GM12878 (cell line): Measurements from ENCODE around the gene CLDN15. TPM values are rescaled to one million over a fixed set of nuclear protein-coding genes. Genes with fewer than 3 reads are reported as not detected.

Experiments
- ATAC-seq: fragments of 200-7000 bp; cut with Tn5 transposase; 3 replicates; pipeline ENCODE4 v1.9.1; 2020; ENCODE audit warnings: mild to moderate bottlenecking, moderate library complexity
- BruUV-seq: library from RNA; stranded (reverse); fragments of 400-500 nt; replicated peaks from 2 replicates; lab custom pipeline; 2021; lab: Mats Ljungman, UMichigan
- CTCF ChIA-PET: fragments of 300-600 bp; sonication (Branson Sonifier 250); formaldehyde crosslinking; extraction: SDS; loops from one replicate; lab custom pipeline; 2021; ENCODE audit warnings: inconsistent platforms; lab: Yijun Ruan, JAX
- POLR2A ChIA-PET: fragments of 350-600 bp; formaldehyde crosslinking; extraction: SDS; loops from one replicate; lab custom pipeline; 2021; ENCODE audit warnings: inconsistent platforms; lab: Charles Lee
- RAD21 ChIA-PET: fragments of 300-600 bp; sonication (Branson Sonifier 250); formaldehyde crosslinking; loops from one replicate; lab custom pipeline; 2023; ENCODE audit warnings: antibody characterized with exemption; ENCODE audit not compliant: unreplicated experiment; lab: Charles Lee
- SMC1A ChIA-PET: fragments of 300-600 bp; sonication (Branson Sonifier 250); formaldehyde crosslinking; loops from one replicate; lab custom pipeline; 2023; ENCODE audit not compliant: unreplicated experiment, uncharacterized antibody; lab: Charles Lee
- DNase-seq: peaks from one replicate; pipeline ENCODE4 v3.0.0-alpha.2; 2011; ENCODE audit warnings: low read depth, low spot score
- FAIRE-seq: peaks from 3 replicates; lab custom pipeline; 2011; peaks lifted over from hg19 to GRCh38; lab: Jason Lieb, UNC
- H2AFZ ChIP-seq: 2 replicates; pipeline ENCODE4 v1.6.0; 2011; ENCODE audit warnings: low read depth, low read length, control low read depth; ENCODE audit not compliant: control insufficient read depth
- H3K27ac ChIP-seq: 2 replicates; pipeline ENCODE4 v1.5.1; 2011; ENCODE audit warnings: control low read depth; ENCODE audit not compliant: control insufficient read depth, insufficient read depth
- H3K27me3 ChIP-seq, 2 experiments: replicated peaks in 1 of 2; 2 replicates each; pipeline versions ENCODE4 v1.6.0 to v1.6.1; 2011; ENCODE audit warnings: low read length in 1 of 2; ENCODE audit not compliant: control insufficient read depth in 2 of 2, insufficient read depth in 2 of 2
- H3K36me3 ChIP-seq, 2 experiments: 2 replicates each; pipeline ENCODE4 v1.5.1; 2011; ENCODE audit warnings: low read length in 1 of 2; ENCODE audit not compliant: control insufficient read depth in 2 of 2, insufficient read depth in 2 of 2
- H3K4me1 ChIP-seq: 2 replicates; pipeline ENCODE4 v1.6.1; 2011; ENCODE audit warnings: mild to moderate bottlenecking, low read length, moderate library complexity, mixed read lengths; ENCODE audit not compliant: control insufficient read depth, insufficient read depth
- H3K4me2 ChIP-seq: 2 replicates; pipeline ENCODE4 v1.6.0; 2011; ENCODE audit warnings: control low read depth; ENCODE audit not compliant: control insufficient read depth, insufficient read depth
- H3K4me3 ChIP-seq: fragments of 200-600 bp; sonication (generic); 2 replicates; pipeline ENCODE4 v1.5.1; 2016
- H3K79me2 ChIP-seq: 2 replicates; pipeline ENCODE4 v1.6.0; 2011; ENCODE audit warnings: low read length; ENCODE audit not compliant: control insufficient read depth, insufficient read depth
- H3K9ac ChIP-seq: 2 replicates; pipeline ENCODE4 v1.8.0; 2011; ENCODE audit warnings: low read length, control low read depth, mixed read lengths; ENCODE audit not compliant: control insufficient read depth, insufficient read depth
- H3K9me3 ChIP-seq: replicated peaks from 3 replicates; pipeline ENCODE4 v1.5.1; 2011; ENCODE audit warnings: mild to moderate bottlenecking, low read length; ENCODE audit not compliant: control insufficient read depth, insufficient read depth
- H4K20me1 ChIP-seq: 2 replicates; pipeline ENCODE4 v1.6.0; 2011; ENCODE audit not compliant: control insufficient read depth, insufficient read depth
- CBFB ChIP-seq: IDR thresholded peaks from 2 replicates; pipeline ENCODE4 v1.6.1; 2016; ENCODE audit warnings: antibody characterized with exemption, low read depth
- CHD4 ChIP-seq: fragments of 200-600 bp; sonication (generic); IDR thresholded peaks from 2 replicates; pipeline ENCODE4 v1.6.1; 2016; ENCODE audit warnings: mild to moderate bottlenecking
- CUX1 ChIP-seq: IDR thresholded peaks from 2 replicates; pipeline ENCODE4 v1.6.1; 2012; ENCODE audit warnings: improper control_type of control experiment, low read depth, low read length; ENCODE audit not compliant: insufficient replicate concordance
- JUND ChIP-seq: IDR thresholded peaks from 2 replicates; pipeline ENCODE4 v1.6.1; 2012; ENCODE audit warnings: low read depth, mild to moderate bottlenecking, low read length, improper control_type of control experiment, moderate library complexity
- MYB ChIP-seq: fragments of 150-350 bp; IDR thresholded peaks from 2 replicates; pipeline ENCODE4 v1.6.1; 2014; ENCODE audit warnings: mild to moderate bottlenecking, low read depth, low read length, borderline replicate concordance
- SMAD5 ChIP-seq: IDR thresholded peaks from 2 replicates; pipeline ENCODE4 v1.6.1; 2016; ENCODE audit warnings: antibody characterized with exemption, low read depth
- SRF ChIP-seq, 2 experiments: IDR thresholded peaks; 2 replicates each; pipeline ENCODE4 v1.6.1; 2011; ENCODE audit warnings: low read depth in 2 of 2, low read length in 2 of 2, mild to moderate bottlenecking in 1 of 2, moderate library complexity in 1 of 2
- SUZ12 ChIP-seq: fragments of 200-600 bp; sonication (generic); IDR thresholded peaks from one replicate; pipeline ENCODE4 v1.6.1; 2018; ENCODE audit warnings: antibody characterized with exemption, mild to moderate bottlenecking; ENCODE audit not compliant: unreplicated experiment
- ZNF207 ChIP-seq: fragments of 450-650 bp; IDR thresholded peaks from 2 replicates; pipeline ENCODE4 v1.6.1; 2014; ENCODE audit warnings: antibody characterized with exemption, mild to moderate bottlenecking, borderline replicate concordance
- WGBS: methylation state at CpG from one replicate; pipeline ENCODE4 v1.1.6; 2016; ENCODE audit warnings: low lambda C conversion rate; ENCODE audit not compliant: insufficient replicate concordance, insufficient coverage; ENCODE audit errors: missing lambda C conversion rate; 5-methylcytosine and 5-hydroxymethylcytosine counted together
- in situ Hi-C: fragments of 300-500 bp; cut with MboI; formaldehyde crosslinking; loops from 9 replicates; pipeline ENCODE4 v1.14.3; 2018; ENCODE audit warnings: mixed read lengths
- intact Hi-C: fragments of 100-400 bp; cut with micrococcal nuclease; formaldehyde crosslinking; loops from one replicate; pipeline ENCODE4 v1.14.2; 2022; ENCODE audit not compliant: unreplicated experiment
- polyA plus RNA-seq, 11 experiments: library from polyadenylated mRNA; depleted of rRNA in 4 of 11; unstranded in 6 of 11; stranded (reverse) in 5 of 11; fragments of >200 nt; fragmentation: Nextera tagmentation in 4 of 11; fragmentation: Illumina TruSeq in 1 of 11; extraction: Ambion mirVana in 4 of 11; extraction: Trizol in 1 of 11; gene quantifications; 1 replicate in 1 of 11; 2 replicates in 10 of 11; pipeline versions ENCODE4 v1.2.1 to v1.2.3, GENCODE V29; 2011 to 2016; ENCODE audit warnings: inconsistent platforms in 2 of 11, missing spikeins in 2 of 11, low read depth in 1 of 11
- total RNA-seq, 4 experiments: library from RNA; depleted of rRNA in 3 of 4; stranded (reverse); fragments of >200 nt in 3 of 4; fragmentation: Illumina TruSeq in 1 of 4; extraction: Trizol in 1 of 4; gene quantifications; 2 replicates each; pipeline versions ENCODE4 v1.2.1 to v1.2.3, GENCODE V29; 2013 to 2021

CLDN15 gene
- total and polyA plus RNA-seq, 10 of the 15 experiments (the other 5 are each of a cell fraction or from before 2014, with no cell fraction given), result 0.47 to 15.0 (median 6.6) TPM

GRCh38 chr7:101220295-101220694, 17.3 kb downstream of the CLDN15 start:
- no peak overlapping the region for H3K9ac ChIP-seq
- SMC1A ChIA-PET, result interaction anchor here (1.3 kb wide), 1 partner anchor 24 kb away, joined by 4 read pairs; no protein-coding TSS in a partner anchor
- POLR2A ChIA-PET, result no interaction called here
- BruUV-seq, result no TSS peak
- H3K79me2 ChIP-seq, result peaks cover 30% of the 10 kb centered on the region
- ATAC-seq, result no peak
- TF ChIP-seq CHD4 (no peak), SRF (IDR thresholded peaks at IDR 0.05; ENCODE audit: low read depth in 2 of 2, low read length in 2 of 2) (no peak), SMAD5 (no peak), CBFB (no peak), MYB (no peak), CUX1 (no peak), JUND (no peak), ZNF207 (no peak), SUZ12 (no peak)
- H4K20me1 ChIP-seq, result no peaks in the 10 kb centered on the region
- no peak overlapping the region for H3K4me3 ChIP-seq
- no peak overlapping the region for H2AFZ ChIP-seq
- 96% methylated on average over 5 of the region's 5 CpGs for WGBS
- RAD21 ChIA-PET, result no interaction called here
- H3K27me3 ChIP-seq, result no peaks in the 10 kb centered on the region
- no peak for FAIRE-seq
- H3K27ac ChIP-seq, result no peak overlapping the region
- H3K9me3 ChIP-seq, result no peaks in the 10 kb centered on the region
- peak overlapping the region; percentile 25; the same call in 1 of the 2 replicates for H3K4me2 ChIP-seq
- peaks cover 5% of the 10 kb centered on the region for H3K4me1 ChIP-seq
- no peak for DNase-seq
- in situ Hi-C loops, result no loop called here
- intact Hi-C loops, result no loop called here
- CTCF ChIA-PET, result interaction anchor here (1.2 to 3.8 kb wide), 2 partner anchors 24 to 62 kb away, joined by 3 to 27 read pairs; no protein-coding TSS in a partner anchor
- H3K36me3 ChIP-seq, result peaks cover 6 to 9% of the 10 kb centered on the region in 2 experiments
